ENCODE data around the gene TM9SF1. TPM values are rescaled to one million over a fixed set of nuclear protein-coding genes. Genes with fewer than 3 reads are reported as not detected.
A peak's percentile ranks its signal among the peaks of the same experiment; 100 is the strongest.
"Not testable (repeated sequence)": the region's sequence is repeated elsewhere in the genome, so short reads cannot be mapped to it uniquely, and the experiment has no call there.

TM9SF1 gene
- total RNA-seq, 1 donor from 2014 or later = 45.7 TPM

GRCh38 chr14:24231263-24232120, 36.3 kb upstream of the TM9SF1 start:
- H3K4me3 Mint-ChIP-seq = peak overlapping the region; percentile 95
- H3K27ac Mint-ChIP-seq = peak overlapping the region; percentile 98
- DNase-seq (ENCODE audit: low spot score in 2 of 2, unreplicated experiment in 2 of 2) = no peak
- TF ChIP-seq CTCF (IDR thresholded peaks at IDR 0.05; ENCODE audit: unreplicated experiment) = no peak
- H3K9me3 Mint-ChIP-seq = no peaks in the 10 kb centered on the region
- peaks cover 30% of the 10 kb centered on the region for H3K4me1 Mint-ChIP-seq
- H3K27me3 Mint-ChIP-seq (ENCODE audit: low read depth) = no peaks in the 10 kb centered on the region
- peaks cover 14% of the 10 kb centered on the region for H3K36me3 Mint-ChIP-seq

DNA sequence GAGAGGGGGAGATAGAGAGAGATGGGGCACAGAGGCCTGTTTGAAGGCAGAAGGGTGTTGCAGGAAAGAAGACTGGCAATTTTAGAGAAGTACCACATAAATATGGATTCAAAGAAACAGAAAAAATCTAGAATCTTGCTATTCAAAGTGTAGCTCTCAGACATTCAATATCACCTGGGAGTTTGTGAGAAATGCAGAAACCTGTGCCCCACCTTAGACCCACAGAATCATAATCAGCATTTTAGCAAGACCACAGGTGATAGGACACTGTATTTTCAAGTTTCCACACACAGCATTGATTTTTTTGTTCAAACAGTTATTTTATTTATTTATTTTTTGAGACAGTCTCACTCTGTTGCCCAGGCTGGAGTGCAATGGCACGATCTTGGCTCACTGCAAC, 33.7 kb upstream of the TM9SF1 start:
- Mint-ChIP-seq H3K9me3 (no peaks in the 10 kb centered on the region), H3K4me3 (no peak overlapping the region), H3K27me3 (ENCODE audit: low read depth) (no peaks in the 10 kb centered on the region), H3K36me3 (peaks cover 8% of the 10 kb centered on the region), H3K4me1 (peaks cover 19% of the 10 kb centered on the region), H3K27ac (peak overlapping the region; percentile 16)
- DNase-seq (ENCODE audit: low spot score in 2 of 2, unreplicated experiment in 2 of 2) = no peak
- no peak for TF ChIP-seq CTCF (IDR thresholded peaks at IDR 0.05; ENCODE audit: unreplicated experiment)

GRCh38 chr14:24226473-24226872, 31.2 kb upstream of the TM9SF1 start:
- TF ChIP-seq CTCF (IDR thresholded peaks at IDR 0.05; ENCODE audit: unreplicated experiment) = no peak
- H3K4me1 Mint-ChIP-seq = peaks cover 6% of the 10 kb centered on the region
- no peak for DNase-seq (ENCODE audit: low spot score in 2 of 2, unreplicated experiment in 2 of 2)
- H3K27me3 Mint-ChIP-seq (ENCODE audit: low read depth) = no peaks in the 10 kb centered on the region
- no peaks in the 10 kb centered on the region for H3K9me3 Mint-ChIP-seq
- H3K27ac Mint-ChIP-seq = no peak overlapping the region
- H3K36me3 Mint-ChIP-seq = peaks cover 8% of the 10 kb centered on the region
- no peak overlapping the region for H3K4me3 Mint-ChIP-seq

GRCh38 chr14:24224618-24225071, 29.4 kb upstream of the TM9SF1 start:
- H3K9me3 Mint-ChIP-seq = no peaks in the 10 kb centered on the region

DNA sequence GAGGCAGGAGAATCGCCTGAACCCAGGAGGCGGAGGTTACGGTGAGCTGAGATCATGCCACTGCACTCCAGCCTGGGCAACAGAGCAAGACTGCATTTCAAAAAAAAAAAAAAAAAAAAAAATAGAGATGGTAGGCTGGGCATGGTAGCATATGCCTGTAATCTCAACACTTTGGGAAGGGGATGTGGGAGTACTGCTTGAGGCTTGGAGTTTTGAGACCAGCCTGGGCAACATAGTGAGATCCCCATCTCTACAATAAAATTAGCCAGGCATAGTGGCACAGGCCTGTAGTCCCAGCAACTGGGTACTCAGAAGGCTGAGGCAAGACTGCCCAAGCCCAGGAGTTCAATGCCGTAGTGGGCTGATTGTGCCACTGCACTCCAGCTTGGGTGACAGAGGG, 27.7 kb upstream of the TM9SF1 start:
- not testable (repeated sequence) for H3K36me3 Mint-ChIP-seq; H3K27me3 Mint-ChIP-seq (ENCODE audit: low read depth); H3K4me3 Mint-ChIP-seq; H3K4me1 Mint-ChIP-seq; H3K9me3 Mint-ChIP-seq; DNase-seq (ENCODE audit: low spot score in 2 of 2, unreplicated experiment in 2 of 2); H3K27ac Mint-ChIP-seq

More at GRCh38 chr14:24224618-24225071, 29.4 kb upstream of the TM9SF1 start:
- TF ChIP-seq CTCF (IDR thresholded peaks at IDR 0.05; ENCODE audit: unreplicated experiment) = no peak
- no peak for DNase-seq (ENCODE audit: low spot score in 2 of 2, unreplicated experiment in 2 of 2)
- Mint-ChIP-seq H3K4me1 (no peaks in the 10 kb centered on the region), H3K27me3 (ENCODE audit: low read depth) (no peaks in the 10 kb centered on the region), H3K36me3 (peaks cover 8% of the 10 kb centered on the region), H3K4me3 (no peak overlapping the region), H3K27ac (no peak overlapping the region)

- no peak for DNase-seq (ENCODE audit: low spot score in 2 of 2, unreplicated experiment in 2 of 2)
- no peak overlapping the region for H3K27ac Mint-ChIP-seq
- TF ChIP-seq CTCF (IDR thresholded peaks at IDR 0.05; ENCODE audit: unreplicated experiment) = no peak
These were observed 24.3 kb upstream of the TM9SF1 start for GRCh38 chr14:24219521-24219920.

More at GRCh38 chr14:24219521-24219920, 24.3 kb upstream of the TM9SF1 start:
- H3K4me1 Mint-ChIP-seq = peaks cover 12% of the 10 kb centered on the region
- no peaks in the 10 kb centered on the region for H3K9me3 Mint-ChIP-seq
- no peaks in the 10 kb centered on the region for H3K27me3 Mint-ChIP-seq (ENCODE audit: low read depth)
- no peak overlapping the region for H3K4me3 Mint-ChIP-seq
- H3K36me3 Mint-ChIP-seq = peaks cover 5% of the 10 kb centered on the region

Data from mesothelial cell of epicardium (in vitro differentiated cells).